AG04450 (cell line): ENCODE data around the gene PRPS2. TPM values are rescaled to one million over a fixed set of nuclear protein-coding genes. Genes with fewer than 3 reads are reported as not detected.

Source experiments
- CTCF ChIA-PET: fragments of 300-600, 350-600 bp; formaldehyde crosslinking; extraction: SDS; loops from one replicate; lab custom pipeline; 2022; ENCODE audit warnings: antibody characterized with exemption, inconsistent platforms; lab: Charles Lee
- POLR2A ChIA-PET: fragments of 350-600 bp; formaldehyde crosslinking; extraction: SDS; loops from one replicate; lab custom pipeline; 2021; ENCODE audit warnings: antibody characterized with exemption, inconsistent platforms; lab: Yijun Ruan, JAX
- DNase-seq: peaks from one replicate; pipeline ENCODE4 v3.0.0-alpha.2; 2011; ENCODE audit warnings: low read depth, low spot score
- H3K27ac ChIP-seq: one replicate; pipeline ENCODE4 v1.5.1; 2012; ENCODE audit warnings: low read depth, low read length, control low read depth
- H3K27me3 ChIP-seq: one replicate; pipeline ENCODE4 v1.6.0; 2012; ENCODE audit warnings: low read length; ENCODE audit not compliant: control insufficient read depth, insufficient read depth
- H3K4me3 ChIP-seq: 2 replicates; pipeline ENCODE4 v1.5.1; 2011; ENCODE audit warnings: mild to moderate bottlenecking, low read depth, low read length, control low read depth
- H3K9me3 ChIP-seq: 2 replicates; pipeline ENCODE4 v1.5.1; 2012; ENCODE audit warnings: low read length; ENCODE audit not compliant: control insufficient read depth, insufficient read depth
- CTCF ChIP-seq: IDR thresholded peaks from 2 replicates; pipeline ENCODE4 v1.5.1; 2011; ENCODE audit warnings: low read depth, low read length, control low read depth, inconsistent platforms
- polyA minus RNA-seq: library from RNA; depleted of rRNA, polyadenylated mRNA; stranded (reverse); fragments of >200 nt; gene quantifications from 2 replicates; pipeline ENCODE4 v1.2.3, GENCODE V29; 2011; rRNA and poly(A)+ RNA removed
- polyA plus RNA-seq: library from polyadenylated mRNA; depleted of rRNA; stranded (reverse); fragments of >200 nt; gene quantifications from 2 replicates; pipeline ENCODE4 v1.2.3, GENCODE V29; 2011; rRNA removed

PRPS2 gene
- 19.0 and 21.3 TPM in 2 replicates for polyA plus RNA-seq
- polyA minus RNA-seq = 41.2 and 49.9 TPM in 2 replicates

DNA sequence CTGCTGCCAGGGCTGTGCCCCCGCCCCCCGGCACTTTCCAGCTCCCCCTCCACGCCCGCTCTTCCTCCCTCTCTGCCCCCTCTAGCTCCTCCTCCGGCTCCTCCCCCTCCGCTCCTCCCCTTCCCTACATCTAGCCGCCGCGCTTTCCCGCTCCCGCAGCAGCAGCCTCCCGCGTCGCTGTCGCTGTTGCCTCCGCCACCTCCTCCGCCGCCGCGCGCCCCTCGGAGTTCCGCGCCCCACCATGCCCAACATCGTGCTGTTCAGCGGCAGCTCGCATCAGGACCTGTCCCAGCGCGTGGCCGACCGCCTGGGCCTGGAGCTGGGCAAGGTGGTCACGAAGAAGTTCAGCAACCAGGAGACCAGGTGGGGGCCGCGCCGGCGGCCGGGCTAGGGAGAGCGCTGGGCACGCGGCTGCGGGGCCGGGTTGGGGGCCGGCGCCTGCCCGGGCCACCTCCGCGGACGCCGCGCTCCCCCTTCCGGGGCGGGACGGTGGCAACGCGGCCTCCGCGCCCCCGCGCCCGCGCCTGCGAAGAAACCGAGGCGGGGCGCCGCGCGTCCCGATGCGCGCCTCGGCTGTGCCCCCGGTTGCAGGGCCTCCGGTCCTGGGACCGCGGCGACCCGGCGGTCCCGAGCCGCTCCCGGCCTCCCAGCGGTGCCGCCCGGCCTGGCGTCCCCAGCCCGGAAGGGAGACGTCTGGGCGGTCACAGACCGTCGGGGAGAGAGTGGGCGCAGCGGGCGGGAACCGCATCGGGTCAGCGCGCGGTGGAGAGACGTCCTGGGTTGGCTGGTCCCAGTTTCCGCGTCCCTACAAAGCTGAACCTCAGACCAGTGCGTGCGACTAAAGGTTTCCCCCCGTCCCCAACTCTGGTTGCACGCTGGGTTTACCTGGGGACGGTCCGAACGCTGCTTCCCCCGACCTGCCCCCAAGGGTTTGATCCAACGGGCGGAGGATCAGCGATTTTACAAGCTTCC is at the start of gene PRPS2:
Gene PRPS2 (plus strand): TSS at position 156 of the 972 bp plus-strand sequence. CDS start 86 bp downstream, at position 242.
- H3K9me3 ChIP-seq = no peaks in the 10 kb centered on the region
- no peak for TF ChIP-seq CTCF
- ChIA-PET CTCF (interaction anchor here (1.3 to 2.1 kb wide), 3 partner anchors 12 to 23 kb away, joined by 4 to 6 read pairs (median 6); no protein-coding TSS in a partner anchor), POLR2A (interaction anchor here (0.6 kb wide), 1 partner anchor 23 kb away, joined by 3 read pairs; no protein-coding TSS in a partner anchor)
- peaks cover 3% of the 10 kb centered on the region for H3K27me3 ChIP-seq
- H3K27ac ChIP-seq = no peak within 1 kb of the TSS
- H3K4me3 ChIP-seq = peak within 1 kb of the TSS; percentile 71
- no peak for DNase-seq

DNA sequence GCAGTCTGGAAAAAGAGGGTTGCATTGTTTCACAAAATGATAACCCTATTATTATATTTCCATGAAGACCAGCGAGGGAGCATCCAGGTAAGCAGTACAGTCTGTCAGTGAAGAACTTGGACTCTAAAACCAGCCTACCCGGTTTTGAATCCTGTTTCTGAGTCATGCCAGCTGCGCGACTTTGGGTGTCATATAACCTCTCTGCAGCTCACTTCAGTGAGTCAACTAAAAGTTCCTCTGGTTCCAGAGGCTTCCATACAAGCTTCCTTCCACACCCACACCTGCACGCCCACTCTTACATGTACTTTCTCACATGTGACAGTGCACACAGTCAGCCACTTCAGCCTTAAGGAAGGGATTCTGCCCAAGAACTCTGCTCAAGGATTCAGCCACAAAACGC is 49.8 kb upstream of the PRPS2 start:
- no peak overlapping the region for H3K4me3 ChIP-seq
- no peak overlapping the region for H3K27ac ChIP-seq
- ChIA-PET POLR2A (no interaction called here), CTCF (no interaction called here)
- no peaks in the 10 kb centered on the region for H3K27me3 ChIP-seq
- no peak for DNase-seq
- TF ChIP-seq CTCF = no peak
- no peaks in the 10 kb centered on the region for H3K9me3 ChIP-seq

- no peak overlapping the region for H3K4me3 ChIP-seq
- H3K9me3 ChIP-seq = no peaks in the 10 kb centered on the region
- no peak overlapping the region for H3K27ac ChIP-seq
- ChIA-PET POLR2A (no interaction called here), CTCF (no interaction called here)
- no peaks in the 10 kb centered on the region for H3K27me3 ChIP-seq
- no peak for DNase-seq
- no peak for TF ChIP-seq CTCF
Measured at GRCh38 chrX:12747433-12747832, 43.8 kb upstream of the PRPS2 start.

GRCh38 chrX:12751887-12752286 is 39.3 kb upstream of the PRPS2 start:
- no peak overlapping the region for H3K4me3 ChIP-seq
- no peaks in the 10 kb centered on the region for H3K27me3 ChIP-seq
- TF ChIP-seq CTCF = no peak
- H3K27ac ChIP-seq = no peak overlapping the region
- POLR2A ChIA-PET = no interaction called here
- no peaks in the 10 kb centered on the region for H3K9me3 ChIP-seq
- no peak for DNase-seq
- CTCF ChIA-PET = interaction anchor here (0.8 kb wide), 1 partner anchor 20 kb away, joined by 3 read pairs; no protein-coding TSS in a partner anchor

DNA sequence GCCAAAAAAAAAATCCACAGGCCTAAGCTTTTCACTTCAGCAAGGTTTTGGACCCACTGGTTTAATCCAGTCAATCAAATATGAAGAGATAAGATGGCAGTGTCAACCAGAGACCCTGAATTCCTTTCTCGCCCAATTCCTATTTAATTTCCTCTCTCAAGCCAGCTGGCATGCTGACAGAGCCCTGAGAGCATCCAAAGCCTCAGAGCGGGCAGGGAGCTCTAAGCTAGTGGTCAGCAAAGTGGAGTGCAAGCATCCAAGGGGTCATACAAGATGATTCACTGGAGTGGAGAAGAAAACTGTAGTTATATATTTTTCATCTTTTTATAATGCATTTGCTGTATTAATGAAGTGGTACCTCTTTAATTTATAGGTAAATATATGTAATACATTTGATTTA is 37.8 kb upstream of the PRPS2 start:
- Histone ChIP-seq H3K27me3 (no peaks in the 10 kb centered on the region), H3K9me3 (no peaks in the 10 kb centered on the region), H3K4me3 (no peak overlapping the region), H3K27ac (no peak overlapping the region)
- no peak for DNase-seq
- CTCF ChIA-PET = no interaction called here
- POLR2A ChIA-PET = no interaction called here
- no peak for TF ChIP-seq CTCF
